Keratinocyte (primary cell): Measurements from ENCODE around the gene MAPK13.

Experiments
- EZH2 ChIP-seq: IDR thresholded peaks from one replicate; pipeline ENCODE4 v1.6.1; 2012; ENCODE audit warnings: inconsistent platforms, mild to moderate bottlenecking, low read length, moderate library complexity
- TF ChIP-seq, protein P1 (sequence below), 3 experiments: IDR thresholded peaks in 1 of 3; conservative IDR thresholded peaks in 1 of 3; optimal IDR thresholded peaks in 1 of 3; 2 replicates in 2 of 3; 3 replicates in 1 of 3; pipeline versions ENCODE3 to v1.5.1; 2011; ENCODE audit warnings: low read length in 3 of 3, mild to moderate bottlenecking in 3 of 3, moderate library complexity in 2 of 3, control low read depth in 1 of 3, inconsistent platforms in 1 of 3; ENCODE audit not compliant: insufficient read depth in 2 of 3; ENCODE audit errors: extremely low read depth in 1 of 3

DNA sequence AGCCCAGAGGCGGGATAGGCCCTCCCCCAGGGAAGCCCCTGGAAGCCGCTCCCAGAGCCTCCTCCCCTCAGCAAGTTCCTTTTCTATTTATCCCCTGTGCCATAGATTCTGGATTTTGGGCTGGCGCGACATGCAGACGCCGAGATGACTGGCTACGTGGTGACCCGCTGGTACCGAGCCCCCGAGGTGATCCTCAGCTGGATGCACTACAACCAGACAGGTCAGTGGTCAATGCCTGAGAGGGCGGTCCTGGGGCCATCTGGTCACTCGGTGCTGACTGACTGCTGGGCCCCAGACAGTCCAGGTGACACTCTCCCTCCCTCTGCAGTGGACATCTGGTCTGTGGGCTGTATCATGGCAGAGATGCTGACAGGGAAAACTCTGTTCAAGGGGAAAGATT is 6.2 kb downstream of the MAPK13 start:
- TF ChIP-seq, protein P1, sequence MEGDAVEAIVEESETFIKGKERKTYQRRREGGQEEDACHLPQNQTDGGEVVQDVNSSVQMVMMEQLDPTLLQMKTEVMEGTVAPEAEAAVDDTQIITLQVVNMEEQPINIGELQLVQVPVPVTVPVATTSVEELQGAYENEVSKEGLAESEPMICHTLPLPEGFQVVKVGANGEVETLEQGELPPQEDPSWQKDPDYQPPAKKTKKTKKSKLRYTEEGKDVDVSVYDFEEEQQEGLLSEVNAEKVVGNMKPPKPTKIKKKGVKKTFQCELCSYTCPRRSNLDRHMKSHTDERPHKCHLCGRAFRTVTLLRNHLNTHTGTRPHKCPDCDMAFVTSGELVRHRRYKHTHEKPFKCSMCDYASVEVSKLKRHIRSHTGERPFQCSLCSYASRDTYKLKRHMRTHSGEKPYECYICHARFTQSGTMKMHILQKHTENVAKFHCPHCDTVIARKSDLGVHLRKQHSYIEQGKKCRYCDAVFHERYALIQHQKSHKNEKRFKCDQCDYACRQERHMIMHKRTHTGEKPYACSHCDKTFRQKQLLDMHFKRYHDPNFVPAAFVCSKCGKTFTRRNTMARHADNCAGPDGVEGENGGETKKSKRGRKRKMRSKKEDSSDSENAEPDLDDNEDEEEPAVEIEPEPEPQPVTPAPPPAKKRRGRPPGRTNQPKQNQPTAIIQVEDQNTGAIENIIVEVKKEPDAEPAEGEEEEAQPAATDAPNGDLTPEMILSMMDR (optimal IDR thresholded peaks at IDR 0.05 in 1 of 3, IDR thresholded peaks at IDR 0.05 in 1 of 3, conservative IDR thresholded peaks at IDR 0.05 in 1 of 3; ENCODE audit: extremely low read depth in 1 of 3, insufficient read depth in 2 of 3, low read length in 3 of 3), result no peak
- TF ChIP-seq EZH2, result no peak
